ENCODE measurements around the gene NDUFS6. TPM values are rescaled to one million over a fixed set of nuclear protein-coding genes. Genes with fewer than 3 reads are reported as not detected.

NDUFS6 gene
- total and polyA plus RNA-seq, 2 of the 8 experiments (the other 6 are each of a cell fraction or from before 2014, with no cell fraction given): 72.7 to 191 TPM

- no peak for TF ChIP-seq CHD7 (IDR thresholded peaks at IDR 0.05; ENCODE audit: insufficient replicate concordance, low read length)
- no peak for TF ChIP-seq TAF1 (IDR thresholded peaks at IDR 0.05; ENCODE audit: low read depth, low read length)
- no peak for TF ChIP-seq ASH2L (IDR thresholded peaks at IDR 0.05; ENCODE audit: low read length)
- no peak for TF ChIP-seq GABPA (IDR thresholded peaks at IDR 0.05; ENCODE audit: borderline replicate concordance, insufficient read depth, low read length)
- TF ChIP-seq NANOG (IDR thresholded peaks at IDR 0.05; ENCODE audit: insufficient read depth, low read depth, low read length, poor library complexity, severe bottlenecking): no peak
- no peak for TF ChIP-seq SIX5 (IDR thresholded peaks at IDR 0.05; ENCODE audit: low read depth, low read length)
- no peak for TF ChIP-seq TAF7 (optimal IDR thresholded peaks at IDR 0.05; ENCODE audit: borderline replicate concordance, low read depth, low read length)
- no peak for TF ChIP-seq HDAC6 (IDR thresholded peaks at IDR 0.05; ENCODE audit: low read depth, low read length)
- TF ChIP-seq SIRT6 (IDR thresholded peaks at IDR 0.05; ENCODE audit: low read length): no peak
- no peak for TF ChIP-seq POLR2AphosphoS5 (IDR thresholded peaks at IDR 0.05; ENCODE audit: low read depth, low read length)
- no peak for TF ChIP-seq SUZ12 (IDR thresholded peaks at IDR 0.05; ENCODE audit: low read length)
Observed at GRCh38 chr5:1786621-1787471, 14.4 kb upstream of the NDUFS6 start (continued).
